HCT116 (cell line): ENCODE results near the gene SLC5A5. TPM values are rescaled to one million over a fixed set of nuclear protein-coding genes. Genes with fewer than 3 reads are reported as not detected.

Source experiments
- ATAC-seq: fragments of 200-7000 bp; cut with Tn5 transposase; 2 replicates; pipeline ENCODE4 v1.9.1; 2020; ENCODE audit warnings: mild to moderate bottlenecking, moderate library complexity
- BruUV-seq: library from RNA; stranded (reverse); fragments of 400-500 nt; replicated peaks from 2 replicates; lab custom pipeline; 2021; lab: Mats Ljungman, UMichigan
- CTCF ChIA-PET: fragments of 300-600 bp; sonication (Branson Sonifier 250); formaldehyde crosslinking; loops from one replicate; lab custom pipeline; 2021; ENCODE audit warnings: antibody characterized with exemption; lab: Charles Lee
- POLR2A ChIA-PET: fragments of 300-600, 350-600 bp; sonication (Branson Sonifier 250); formaldehyde crosslinking; loops from one replicate; lab custom pipeline; 2021; ENCODE audit warnings: antibody characterized with exemption; lab: Charles Lee
- RAD21 ChIA-PET, 2 experiments: fragments of 300-600 bp; sonication (Branson Sonifier 250); formaldehyde crosslinking; loops; one replicate each; lab custom pipeline; 2023; ENCODE audit warnings: low total read pairs in 2 of 2; ENCODE audit not compliant: uncharacterized antibody in 2 of 2, unreplicated experiment in 2 of 2, low non-redundant PET in 1 of 2; lab: Charles Lee
- DNase-seq: peaks from one replicate; pipeline ENCODE4 v3.0.0-alpha.2; 2010; ENCODE audit warnings: low read depth, low spot score
- H2AFZ ChIP-seq: fragments of 200-600 bp; shearing (Covaris generic), sonication (generic); 2 replicates; pipeline ENCODE4 v1.6.1; 2017; ENCODE audit warnings: low read depth, mixed run types, mixed read lengths, antibody characterized with exemption, low read length; ENCODE audit not compliant: poor library complexity, severe bottlenecking
- H3K27ac ChIP-seq: 2 replicates; pipeline ENCODE4 v1.5.1; 2012; ENCODE audit warnings: low read depth, low read length
- H3K27me3 ChIP-seq: fragments of 200-600 bp; sonication (generic); 2 replicates; pipeline ENCODE4 v1.6.1; 2016; ENCODE audit warnings: mixed run types, low read length, mixed read lengths; ENCODE audit not compliant: insufficient read depth
- H3K36me3 ChIP-seq, 2 experiments: fragments of 200-500 bp in 1 of 2; fragments of 200-600 bp in 1 of 2; sonication (Bioruptor generic) in 1 of 2; sonication (generic) in 1 of 2; 2 replicates each; pipeline versions ENCODE4 v1.5.1 to v1.6.1; 2014 to 2016; ENCODE audit warnings: low read length in 2 of 2, inconsistent platforms in 1 of 2, mixed read lengths in 1 of 2, mixed run types in 1 of 2; ENCODE audit not compliant: insufficient read depth in 2 of 2, control insufficient read depth in 1 of 2
- H3K4me1 ChIP-seq, 2 experiments: fragments of 200-600 bp in 1 of 2; sonication (generic) in 1 of 2; 2 replicates each; pipeline versions ENCODE4 v1.5.1 to v1.6.1; 2012 to 2017; ENCODE audit warnings: low read length in 2 of 2, inconsistent platforms in 1 of 2, mild to moderate bottlenecking in 1 of 2, mixed read lengths in 1 of 2, mixed run types in 1 of 2, moderate library complexity in 1 of 2; ENCODE audit not compliant: insufficient read depth in 2 of 2, control insufficient read depth in 1 of 2
- H3K4me2 ChIP-seq: fragments of 200-600 bp; sonication (generic); 2 replicates; pipeline ENCODE4 v1.6.1; 2017; ENCODE audit warnings: mixed run types, low read length, mixed read lengths
- H3K4me3 ChIP-seq, 2 experiments: fragments of 200-600 bp in 1 of 2; sonication (generic) in 1 of 2; replicated peaks in 1 of 2; 2 replicates each; pipeline ENCODE4 v1.5.1; 2011 to 2016; ENCODE audit warnings: low read length in 2 of 2, control low read depth in 1 of 2, low read depth in 1 of 2, mild to moderate bottlenecking in 1 of 2, mixed read lengths in 1 of 2, mixed run types in 1 of 2
- H3K79me2 ChIP-seq: fragments of 200-600 bp; sonication (generic); 2 replicates; pipeline ENCODE4 v1.6.1; 2017; ENCODE audit warnings: mild to moderate bottlenecking, mixed run types, low read length, moderate library complexity, mixed read lengths; ENCODE audit not compliant: insufficient read depth
- H3K9ac ChIP-seq: fragments of 200-600 bp; sonication (generic); 2 replicates; pipeline ENCODE4 v1.6.1; 2016; ENCODE audit warnings: low read length, mixed read lengths
- H3K9me2 ChIP-seq: fragments of 200-600 bp; sonication (generic), shearing (Covaris generic); 2 replicates; pipeline ENCODE4 v1.6.1; 2017; ENCODE audit warnings: mixed run types, mild to moderate bottlenecking, moderate library complexity; ENCODE audit not compliant: insufficient read depth
- H3K9me3 ChIP-seq, 2 experiments: fragments of 200-500 bp in 1 of 2; fragments of 200-600 bp in 1 of 2; sonication (Bioruptor generic) in 1 of 2; sonication (generic) in 1 of 2; 2 replicates each; pipeline ENCODE4 v1.6.1; 2014 to 2017; ENCODE audit warnings: low read length in 2 of 2, mixed read lengths in 2 of 2, inconsistent platforms in 1 of 2, low read depth in 1 of 2, mild to moderate bottlenecking in 1 of 2, mixed run types in 1 of 2, moderate library complexity in 1 of 2; ENCODE audit not compliant: control insufficient read depth in 1 of 2, insufficient read depth in 1 of 2
- H4K20me1 ChIP-seq: fragments of 200-600 bp; sonication (generic), shearing (Covaris generic); 2 replicates; pipeline ENCODE4 v1.6.1; 2017; ENCODE audit warnings: mixed run types, mild to moderate bottlenecking, moderate library complexity; ENCODE audit not compliant: insufficient read depth
- EGR1 ChIP-seq: IDR thresholded peaks from 2 replicates; pipeline ENCODE4 v1.6.1; 2012; ENCODE audit warnings: low read depth
- EZH2 ChIP-seq: fragments of 200-600 bp; sonication (generic); IDR thresholded peaks from 2 replicates; pipeline ENCODE4 v1.6.1; 2017; ENCODE audit warnings: antibody characterized with exemption, mixed run types
- JUND ChIP-seq: IDR thresholded peaks from 2 replicates; pipeline ENCODE4 v1.6.1; 2012
- MAX ChIP-seq: IDR thresholded peaks from 2 replicates; pipeline ENCODE4 v1.6.1; 2012
- SIN3A ChIP-seq: IDR thresholded peaks from 2 replicates; pipeline ENCODE4 v1.6.1; 2012; ENCODE audit warnings: low read depth
- SP1 ChIP-seq: IDR thresholded peaks from 2 replicates; pipeline ENCODE4 v1.6.1; 2012; ENCODE audit warnings: low read depth
- SRF ChIP-seq: IDR thresholded peaks from 2 replicates; pipeline ENCODE4 v1.6.1; 2012; ENCODE audit warnings: low read depth
- TCF7L2 ChIP-seq: IDR thresholded peaks from 2 replicates; pipeline ENCODE4 v1.7.0; 2011; ENCODE audit warnings: borderline replicate concordance, inconsistent platforms; ENCODE audit not compliant: insufficient read depth, insufficient read length; ENCODE audit errors: extremely low read depth
- YY1 ChIP-seq: IDR thresholded peaks from 2 replicates; pipeline ENCODE4 v1.6.1; 2011; ENCODE audit warnings: low read length, low read depth, moderate library complexity, mild to moderate bottlenecking; ENCODE audit not compliant: insufficient replicate concordance; ENCODE audit errors: extremely low read depth
- ZBTB33 ChIP-seq: IDR thresholded peaks from 2 replicates; pipeline ENCODE4 v1.6.1; 2011; ENCODE audit warnings: mild to moderate bottlenecking, low read length, moderate library complexity; ENCODE audit not compliant: insufficient replicate concordance; ENCODE audit errors: extremely low read depth
- ZFX ChIP-seq: fragments of 450-650 bp; IDR thresholded peaks from 2 replicates; pipeline ENCODE4 v1.6.1; 2017
- ZNF274 ChIP-seq: fragments of 200-500 bp; sonication (Bioruptor generic); IDR thresholded peaks from 2 replicates; pipeline ENCODE4 v1.6.1; 2014; ENCODE audit warnings: mild to moderate bottlenecking, low read depth, low read length, inconsistent platforms
- intact Hi-C: fragments of 100-400 bp; cut with micrococcal nuclease; formaldehyde crosslinking; loops from 2 replicates; pipeline ENCODE4 v1.10.0; 2022
- total RNA-seq: library from RNA; stranded (reverse); gene quantifications from one replicate; pipeline ENCODE4 v1.2.1, GENCODE V29; 2021; ENCODE audit not compliant: unreplicated experiment
- TF ChIP-seq, protein P1 (sequence below): IDR thresholded peaks from 2 replicates; pipeline ENCODE4 v1.6.1; 2012; ENCODE audit warnings: low read depth

The SLC5A5 gene
- total RNA-seq, 1 experiment from 2014 or later, result 0.59 TPM

DNA sequence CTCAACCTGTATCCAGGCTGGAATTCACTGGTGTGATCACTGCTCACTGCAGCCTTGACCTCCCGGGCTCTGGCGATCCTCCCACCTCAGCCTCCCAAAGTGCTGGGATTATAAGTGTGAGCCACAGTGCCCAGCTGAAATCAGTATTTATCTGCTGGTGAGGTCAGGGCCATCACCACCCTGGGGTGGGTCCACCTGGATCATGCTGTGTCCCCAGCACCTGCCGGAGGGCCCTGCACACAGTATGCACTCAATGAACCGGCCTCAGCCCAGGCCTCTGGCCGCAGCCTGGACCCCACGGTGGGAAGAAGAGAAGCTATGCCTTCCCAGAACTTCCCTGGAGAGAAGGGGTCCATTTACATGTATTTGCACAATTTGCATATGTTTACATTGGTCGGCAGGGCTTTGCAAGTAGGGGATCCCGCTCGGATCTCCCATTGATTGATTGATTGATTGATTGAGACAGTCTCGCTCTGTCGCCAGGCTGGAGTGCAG is 2.6 kb upstream of the SLC5A5 start (continued):
- TF ChIP-seq YY1, result no peak
- no peak for TF ChIP-seq EGR1
- TF ChIP-seq EZH2, result no peak
- no peak for TF ChIP-seq MAX
- no peak for TF ChIP-seq TCF7L2

- Histone ChIP-seq H3K9me3 (no peaks in the 10 kb centered on the region), H3K27ac (no peak overlapping the region), H3K79me2 (no peaks in the 10 kb centered on the region), H3K9me2 (no peaks in the 10 kb centered on the region), H3K36me3 (no peaks in the 10 kb centered on the region), H2AFZ (no peak overlapping the region), H4K20me1 (no peaks in the 10 kb centered on the region), H3K4me2 (no peak overlapping the region), H3K4me3 (no peak overlapping the region), H3K27me3 (no peaks in the 10 kb centered on the region), H3K9ac (no peak overlapping the region), H3K4me1 (peaks cover 10 to 21% of the 10 kb centered on the region in 2 experiments)
- TF ChIP-seq ZNF274, result no peak
- no peak for TF ChIP-seq SRF
- TF ChIP-seq ZBTB33, result no peak
- no peak for TF ChIP-seq SP1
- TF ChIP-seq EZH2, result no peak
- TF ChIP-seq JUND, result no peak
- TF ChIP-seq ZFX, result no peak
- TF ChIP-seq, protein P1, sequence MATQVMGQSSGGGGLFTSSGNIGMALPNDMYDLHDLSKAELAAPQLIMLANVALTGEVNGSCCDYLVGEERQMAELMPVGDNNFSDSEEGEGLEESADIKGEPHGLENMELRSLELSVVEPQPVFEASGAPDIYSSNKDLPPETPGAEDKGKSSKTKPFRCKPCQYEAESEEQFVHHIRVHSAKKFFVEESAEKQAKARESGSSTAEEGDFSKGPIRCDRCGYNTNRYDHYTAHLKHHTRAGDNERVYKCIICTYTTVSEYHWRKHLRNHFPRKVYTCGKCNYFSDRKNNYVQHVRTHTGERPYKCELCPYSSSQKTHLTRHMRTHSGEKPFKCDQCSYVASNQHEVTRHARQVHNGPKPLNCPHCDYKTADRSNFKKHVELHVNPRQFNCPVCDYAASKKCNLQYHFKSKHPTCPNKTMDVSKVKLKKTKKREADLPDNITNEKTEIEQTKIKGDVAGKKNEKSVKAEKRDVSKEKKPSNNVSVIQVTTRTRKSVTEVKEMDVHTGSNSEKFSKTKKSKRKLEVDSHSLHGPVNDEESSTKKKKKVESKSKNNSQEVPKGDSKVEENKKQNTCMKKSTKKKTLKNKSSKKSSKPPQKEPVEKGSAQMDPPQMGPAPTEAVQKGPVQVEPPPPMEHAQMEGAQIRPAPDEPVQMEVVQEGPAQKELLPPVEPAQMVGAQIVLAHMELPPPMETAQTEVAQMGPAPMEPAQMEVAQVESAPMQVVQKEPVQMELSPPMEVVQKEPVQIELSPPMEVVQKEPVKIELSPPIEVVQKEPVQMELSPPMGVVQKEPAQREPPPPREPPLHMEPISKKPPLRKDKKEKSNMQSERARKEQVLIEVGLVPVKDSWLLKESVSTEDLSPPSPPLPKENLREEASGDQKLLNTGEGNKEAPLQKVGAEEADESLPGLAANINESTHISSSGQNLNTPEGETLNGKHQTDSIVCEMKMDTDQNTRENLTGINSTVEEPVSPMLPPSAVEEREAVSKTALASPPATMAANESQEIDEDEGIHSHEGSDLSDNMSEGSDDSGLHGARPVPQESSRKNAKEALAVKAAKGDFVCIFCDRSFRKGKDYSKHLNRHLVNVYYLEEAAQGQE, result no peak
- TF ChIP-seq SIN3A, result no peak
- intact Hi-C loops, result loop anchor here (2.0 kb wide), 1 partner anchor 126 kb away; no protein-coding TSS in a partner anchor
- no TSS peak for BruUV-seq
- no peak for DNase-seq
- ChIA-PET CTCF (interaction anchor here (0.6 to 3.4 kb wide), 5 partner anchors 18 to 126 kb away, joined by 3 to 39 read pairs (median 10); partner anchors contain the start of gene CCDC124), RAD21 (interaction anchor here (1.1 to 2.6 kb wide), 5 partner anchors 12 to 125 kb away, joined by 3 to 20 read pairs (median 6); partner anchors contain the start of genes CCDC124 (in 2 of the 2) and RPL18A (in 1 of the 2)), POLR2A (interaction anchor here (0.9 to 2.1 kb wide), 6 partner anchors 12 to 127 kb away, joined by 3 to 14 read pairs (median 8); partner anchors contain the start of genes CCDC124 and RPL18A)
- ATAC-seq, result no peak
Measured at GRCh38 chr19:17871032-17871877, 490 bp upstream of the SLC5A5 start.
